H1 (cell line): ENCODE measurements around the gene TPH2. TPM values are rescaled to one million over a fixed set of nuclear protein-coding genes. Genes with fewer than 3 reads are reported as not detected.

Experiments used
- CTCF ChIA-PET: fragments of 300-600 bp; sonication (Branson Sonifier 250); formaldehyde crosslinking; loops from one replicate; lab custom pipeline; 2021; ENCODE audit not compliant: partially characterized antibody; lab: Charles Lee
- POLR2A ChIA-PET: fragments of 300-600 bp; sonication (Branson Sonifier 250); formaldehyde crosslinking; loops from one replicate; lab custom pipeline; 2021; ENCODE audit warnings: inconsistent platforms; ENCODE audit not compliant: partially characterized antibody; lab: Charles Lee
- DNase-seq, 2 experiments: peaks; one replicate each; pipeline versions ENCODE4 v3.0.0 to v3.0.0-alpha.2; 2010 to 2022; ENCODE audit warnings: low spot score in 2 of 2, low read depth in 1 of 2, mixed read lengths in 1 of 2
- FAIRE-seq: peaks from 2 replicates; lab custom pipeline; 2011; peaks lifted over from hg19 to GRCh38; lab: Jason Lieb, UNC
- H2AFZ ChIP-seq: 2 replicates; pipeline ENCODE4 v1.8.1; 2012; ENCODE audit warnings: low read length, inconsistent platforms
- H2AK5ac ChIP-seq: 2 replicates; pipeline ENCODE4 v1.6.1; 2013; ENCODE audit warnings: low read depth, low read length
- H2BK120ac ChIP-seq: replicated peaks from 2 replicates; pipeline ENCODE3; 2013; ENCODE audit warnings: low read depth, low read length, inconsistent platforms
- H2BK12ac ChIP-seq: 2 replicates; pipeline ENCODE4 v1.6.1; 2013; ENCODE audit warnings: low read depth, low read length
- H2BK15ac ChIP-seq: 2 replicates; pipeline ENCODE4 v1.6.1; 2013; ENCODE audit warnings: low read length
- H2BK20ac ChIP-seq: 2 replicates; pipeline ENCODE4 v1.6.1; 2013; ENCODE audit warnings: low read length
- H2BK5ac ChIP-seq: 2 replicates; pipeline ENCODE4 v1.6.1; 2013; ENCODE audit warnings: low read depth, low read length
- H3K14ac ChIP-seq: 2 replicates; pipeline ENCODE4 v1.6.1; 2013; ENCODE audit warnings: inconsistent platforms; ENCODE audit not compliant: insufficient read length
- H3K18ac ChIP-seq: 2 replicates; pipeline ENCODE4 v1.6.1; 2013; ENCODE audit warnings: low read length; ENCODE audit errors: extremely low read depth
- H3K23ac ChIP-seq: 2 replicates; pipeline ENCODE4 v1.6.1; 2013; ENCODE audit warnings: inconsistent platforms; ENCODE audit not compliant: insufficient read length
- H3K23me2 ChIP-seq: 2 replicates; pipeline ENCODE4 v1.6.1; 2013; ENCODE audit warnings: low read depth, low read length
- H3K27ac ChIP-seq: 2 replicates; pipeline ENCODE4 v1.6.1; 2011; ENCODE audit warnings: low read depth, low read length, inconsistent platforms
- H3K27me3 ChIP-seq, 4 experiments: replicated peaks in 1 of 4; 1 replicate in 1 of 4; 2 replicates in 3 of 4; pipeline versions ENCODE4 v1.6.1 to v1.8.1; 2011 to 2013; ENCODE audit warnings: low read length in 3 of 4, mild to moderate bottlenecking in 3 of 4, inconsistent platforms in 2 of 4, mixed read lengths in 2 of 4, moderate library complexity in 1 of 4; ENCODE audit not compliant: control insufficient read depth in 3 of 4, insufficient read depth in 3 of 4; ENCODE audit errors: extremely low read depth in 1 of 4
- H3K36me3 ChIP-seq, 4 experiments: 2 replicates each; pipeline versions ENCODE4 v1.6.1 to v1.8.1; 2011 to 2013; ENCODE audit warnings: mild to moderate bottlenecking in 4 of 4, low read length in 3 of 4, moderate library complexity in 2 of 4, control low read depth in 1 of 4, inconsistent platforms in 1 of 4; ENCODE audit not compliant: insufficient read depth in 4 of 4, control insufficient read depth in 2 of 4
- H3K4ac ChIP-seq: replicated peaks from 2 replicates; pipeline ENCODE3; 2013; ENCODE audit warnings: low read length, low read depth, mixed read lengths, inconsistent platforms; ENCODE audit not compliant: insufficient read length
- H3K4me1 ChIP-seq, 4 experiments: replicated peaks in 1 of 4; 1 replicate in 1 of 4; 2 replicates in 3 of 4; pipeline versions ENCODE4 v1.6.1 to v1.8.1; 2011 to 2013; ENCODE audit warnings: low read length in 3 of 4, inconsistent platforms in 2 of 4, mixed read lengths in 1 of 4; ENCODE audit not compliant: insufficient read depth in 4 of 4, control insufficient read depth in 3 of 4
- H3K4me2 ChIP-seq, 2 experiments: 2 replicates each; pipeline versions ENCODE4 v1.6.1 to v1.8.1; 2011 to 2013; ENCODE audit warnings: low read depth in 2 of 2, low read length in 2 of 2, control low read depth in 1 of 2, inconsistent platforms in 1 of 2, mild to moderate bottlenecking in 1 of 2; ENCODE audit not compliant: insufficient read depth in 1 of 2
- H3K4me3 ChIP-seq, 4 experiments: fragments of 200-600, 300-600 bp in 1 of 4; sonication (generic), shearing (Covaris generic), sonication (Bioruptor Twin) in 1 of 4; 2 replicates each; pipeline versions ENCODE4 v1.5.1 to v1.8.1; 2011 to 2016; ENCODE audit warnings: low read length in 4 of 4, low read depth in 3 of 4, control low read depth in 2 of 4, inconsistent platforms in 2 of 4, mild to moderate bottlenecking in 2 of 4, mixed read lengths in 1 of 4, moderate library complexity in 1 of 4; ENCODE audit not compliant: insufficient read depth in 2 of 4; ENCODE audit errors: extremely low read depth in 1 of 4
- H3K56ac ChIP-seq: replicated peaks from 2 replicates; pipeline ENCODE3; 2013; ENCODE audit warnings: low read depth, mild to moderate bottlenecking, mixed read lengths, low read length, inconsistent platforms; ENCODE audit not compliant: insufficient read length
- H3K79me1 ChIP-seq: 2 replicates; pipeline ENCODE4 v1.6.1; 2013; ENCODE audit warnings: low read depth, low read length, control low read depth
- H3K79me2 ChIP-seq, 2 experiments: 2 replicates each; pipeline versions ENCODE4 v1.6.1 to v1.8.1; 2012 to 2013; ENCODE audit warnings: low read length in 2 of 2, mild to moderate bottlenecking in 2 of 2, inconsistent platforms in 1 of 2; ENCODE audit not compliant: insufficient read depth in 2 of 2, control insufficient read depth in 1 of 2
- H3K9ac ChIP-seq, 4 experiments: replicated peaks in 1 of 4; 1 replicate in 1 of 4; 2 replicates in 3 of 4; pipeline versions ENCODE4 v1.6.1 to v1.8.1; 2011 to 2013; ENCODE audit warnings: low read depth in 3 of 4, low read length in 3 of 4, control low read depth in 2 of 4, mild to moderate bottlenecking in 2 of 4, moderate library complexity in 2 of 4, inconsistent platforms in 1 of 4; ENCODE audit errors: extremely low read depth in 1 of 4
- H3K9me3 ChIP-seq, 2 experiments: 2 replicates each; pipeline versions ENCODE4 v1.6.1 to v1.8.1; 2012 to 2013; ENCODE audit warnings: mild to moderate bottlenecking in 2 of 2, moderate library complexity in 2 of 2, control low read depth in 1 of 2, inconsistent platforms in 1 of 2, low read depth in 1 of 2, low read length in 1 of 2, mixed read lengths in 1 of 2; ENCODE audit not compliant: insufficient read depth in 2 of 2
- H4K20me1 ChIP-seq, 2 experiments: replicated peaks in 1 of 2; 2 replicates each; pipeline versions ENCODE3 to v1.8.1; 2011 to 2013; ENCODE audit warnings: inconsistent platforms in 2 of 2, low read length in 2 of 2, mild to moderate bottlenecking in 1 of 2; ENCODE audit not compliant: insufficient read depth in 2 of 2, control insufficient read depth in 1 of 2
- H4K5ac ChIP-seq: 2 replicates; pipeline ENCODE4 v1.6.1; 2013; ENCODE audit warnings: low read length, low read depth, mixed read lengths, inconsistent platforms; ENCODE audit not compliant: insufficient read length
- H4K8ac ChIP-seq: 2 replicates; pipeline ENCODE4 v1.8.0; 2013; ENCODE audit warnings: mild to moderate bottlenecking, moderate library complexity, low read length, inconsistent platforms; ENCODE audit not compliant: insufficient read depth; ENCODE audit errors: extremely low read depth
- H4K91ac ChIP-seq: replicated peaks from 2 replicates; pipeline ENCODE3; 2013; ENCODE audit warnings: low read length, mixed read lengths, inconsistent platforms; ENCODE audit not compliant: insufficient read length
- CBX5 ChIP-seq: fragments of 300-800, 300-1000 bp; sonication (generic); IDR thresholded peaks from 2 replicates; pipeline ENCODE4 v1.7.1; 2016; ENCODE audit warnings: antibody characterized with exemption, low read length, low read depth
- CBX8 ChIP-seq: fragments of 300-800, 300-1000 bp; sonication (generic); IDR thresholded peaks from 2 replicates; pipeline ENCODE4 v1.7.1; 2016; ENCODE audit warnings: low read depth, low read length, borderline replicate concordance
- CTCF ChIP-seq, 3 experiments: IDR thresholded peaks; 1 replicate in 2 of 3; 2 replicates in 1 of 3; pipeline versions ENCODE4 v1.5.1 to v1.6.1; 2011; ENCODE audit warnings: low read length in 3 of 3, mild to moderate bottlenecking in 3 of 3, inconsistent platforms in 2 of 3, low read depth in 1 of 3, moderate library complexity in 1 of 3; ENCODE audit not compliant: insufficient read depth in 1 of 3; ENCODE audit errors: control extremely low read depth in 1 of 3
- EZH2 ChIP-seq: fragments of 200-600 bp; sonication (generic); IDR thresholded peaks from 2 replicates; pipeline ENCODE4 v1.7.1; 2012; ENCODE audit warnings: low read depth, mild to moderate bottlenecking, moderate library complexity, low read length, inconsistent platforms; ENCODE audit not compliant: severe bottlenecking
- GABPA ChIP-seq: IDR thresholded peaks from 2 replicates; pipeline ENCODE4 v1.6.1; 2011; ENCODE audit warnings: mild to moderate bottlenecking, low read length, moderate library complexity, borderline replicate concordance; ENCODE audit not compliant: insufficient read depth
- JUND ChIP-seq: IDR thresholded peaks from 2 replicates; pipeline ENCODE4 v1.6.1; 2011; ENCODE audit warnings: mild to moderate bottlenecking, improper control_type of control experiment, low read length
- KDM1A ChIP-seq: fragments of 200-600, 300-600 bp; sonication (generic); IDR thresholded peaks from 2 replicates; pipeline ENCODE4 v1.7.1; 2016; ENCODE audit warnings: mild to moderate bottlenecking, low read length, borderline replicate concordance
- NANOG ChIP-seq: IDR thresholded peaks from 2 replicates; pipeline ENCODE4 v1.6.1; 2011; ENCODE audit warnings: low read length, low read depth, mild to moderate bottlenecking, inconsistent platforms; ENCODE audit not compliant: insufficient read depth, poor library complexity, severe bottlenecking
- POLR2AphosphoS5 ChIP-seq: IDR thresholded peaks from 2 replicates; pipeline ENCODE4 v1.6.1; 2011; ENCODE audit warnings: low read depth, low read length
- RFX5 ChIP-seq: IDR thresholded peaks from 2 replicates; pipeline ENCODE4 v1.6.1; 2011; ENCODE audit warnings: low read depth, low read length, improper control_type of control experiment, borderline replicate concordance
- TCF12 ChIP-seq: IDR thresholded peaks from 2 replicates; pipeline ENCODE4 v1.6.1; 2011; ENCODE audit warnings: low read depth, mild to moderate bottlenecking, low read length
- TEAD4 ChIP-seq: IDR thresholded peaks from 2 replicates; pipeline ENCODE4 v1.6.1; 2012; ENCODE audit warnings: low read depth, low read length, inconsistent platforms, mixed read lengths
- WGBS, 2 experiments: shearing (Covaris generic) in 1 of 2; methylation state at CpG; one replicate each; pipeline versions ENCODE4 v1.1.6 to v1.1.7; 2013 to 2015; ENCODE audit warnings: low lambda C conversion rate in 2 of 2, mixed read lengths in 2 of 2, inconsistent platforms in 1 of 2, low coverage in 1 of 2, missing lambda C conversion rate in 1 of 2; ENCODE audit not compliant: insufficient replicate concordance in 2 of 2, insufficient coverage in 1 of 2, insufficient read length in 1 of 2; ENCODE audit errors: extremely low coverage in 1 of 2, missing lambda C conversion rate in 1 of 2; 5-methylcytosine and 5-hydroxymethylcytosine counted together
- polyA plus RNA-seq, 7 experiments: library from polyadenylated mRNA; depleted of rRNA in 3 of 7; stranded (reverse) in 5 of 7; unstranded in 2 of 7; fragments of >200 nt in 5 of 7; fragments of 200-250 nt in 2 of 7; gene quantifications; 1 replicate in 5 of 7; 2 replicates in 1 of 7; 4 replicates in 1 of 7; pipeline versions ENCODE4 v1.2.1 to v1.2.3, GENCODE V29; 2011 to 2013; ENCODE audit warnings: missing spikeins in 2 of 7, mixed read lengths in 2 of 7
- total RNA-seq: library from RNA; stranded (reverse); fragmentation: NEBNext Ultra II Directional; extraction: Animal tissue kit (Norgen Biotek cat#: 25700); gene quantifications from 2 replicates; pipeline ENCODE4 v1.2.1, GENCODE V29; 2021

Gene TPH2
- total and polyA plus RNA-seq, 2 of the 8 experiments (the other 6 are each of a cell fraction or from before 2014, with no cell fraction given): 0.57 to 1.1 TPM

GRCh38 chr12:71904629-71905028 lies 34.0 kb upstream of the TPH2 start:
- no peak overlapping the region for H2BK120ac ChIP-seq
- H3K79me1 ChIP-seq: no peaks in the 10 kb centered on the region
- no peak overlapping the region for H3K4me3 ChIP-seq
- no peak overlapping the region for H2BK20ac ChIP-seq
- H2BK15ac ChIP-seq: no peak overlapping the region
- H3K4ac ChIP-seq: no peak overlapping the region
- no peak overlapping the region for H3K9ac ChIP-seq
- H4K20me1 ChIP-seq: no peaks in the 10 kb centered on the region
- no peak overlapping the region for H3K23ac ChIP-seq
- no peak overlapping the region for H4K8ac ChIP-seq
- H4K91ac ChIP-seq: no peak overlapping the region
- no peak overlapping the region for H2AFZ ChIP-seq
- H3K14ac ChIP-seq: no peak overlapping the region
- FAIRE-seq: no peak
- no peak overlapping the region for H4K5ac ChIP-seq
- H3K36me3 ChIP-seq: peaks cover 0 to 16% (median 6%) of the 10 kb centered on the region in 4 experiments; a peak in 3 of 8 replicates
- H3K27me3 ChIP-seq: no peaks in the 10 kb centered on the region
- H3K4me1 ChIP-seq: no peaks in the 10 kb centered on the region
- H3K9me3 ChIP-seq: no peaks in the 10 kb centered on the region
- no peak overlapping the region for H2BK12ac ChIP-seq
- CTCF ChIA-PET: no interaction called here
- no peaks in the 10 kb centered on the region for H3K23me2 ChIP-seq
- no peaks in the 10 kb centered on the region for H3K79me2 ChIP-seq
- POLR2A ChIA-PET: no interaction called here
- H2AK5ac ChIP-seq: no peak overlapping the region
- TF ChIP-seq TCF12 (no peak), CBX8 (no peak), KDM1A (no peak), GABPA (no peak), POLR2AphosphoS5 (no peak), EZH2 (no peak), CBX5 (no peak), JUND (no peak), CTCF (IDR thresholded peaks at IDR 0.05; ENCODE audit: control extremely low read depth in 1 of 3, insufficient read depth in 1 of 3, low read depth in 1 of 3, low read length in 3 of 3) (no peak), RFX5 (no peak), NANOG (no peak), TEAD4 (no peak)
- H3K18ac ChIP-seq: no peak overlapping the region
- no peak for DNase-seq
- no peak overlapping the region for H3K4me2 ChIP-seq
- WGBS, 2 experiments: 83% methylated on average over 1 of the region's 1 CpG; no CpG with 5 or more reads in 1 of the 2 experiments
- no peak overlapping the region for H3K56ac ChIP-seq
- no peak overlapping the region for H2BK5ac ChIP-seq
- H3K27ac ChIP-seq: no peak overlapping the region
